GM12864 (cell line): Measurements from ENCODE around the gene NUDT12.

Experiments
- DNase-seq: peaks from one replicate; pipeline ENCODE4 v3.0.0-alpha.2; 2011; ENCODE audit warnings: low read depth
- H3K4me3 ChIP-seq: 2 replicates; pipeline ENCODE4 v1.5.1; 2011; ENCODE audit warnings: mild to moderate bottlenecking, low read depth, low read length, control low read depth
- TF ChIP-seq, protein P1 (sequence below): IDR thresholded peaks from 2 replicates; pipeline ENCODE4 v1.5.1; 2011; ENCODE audit warnings: low read depth, mild to moderate bottlenecking, moderate library complexity, low read length, control low read depth, inconsistent platforms; ENCODE audit errors: missing control alignments

Gene NUDT12

DNA sequence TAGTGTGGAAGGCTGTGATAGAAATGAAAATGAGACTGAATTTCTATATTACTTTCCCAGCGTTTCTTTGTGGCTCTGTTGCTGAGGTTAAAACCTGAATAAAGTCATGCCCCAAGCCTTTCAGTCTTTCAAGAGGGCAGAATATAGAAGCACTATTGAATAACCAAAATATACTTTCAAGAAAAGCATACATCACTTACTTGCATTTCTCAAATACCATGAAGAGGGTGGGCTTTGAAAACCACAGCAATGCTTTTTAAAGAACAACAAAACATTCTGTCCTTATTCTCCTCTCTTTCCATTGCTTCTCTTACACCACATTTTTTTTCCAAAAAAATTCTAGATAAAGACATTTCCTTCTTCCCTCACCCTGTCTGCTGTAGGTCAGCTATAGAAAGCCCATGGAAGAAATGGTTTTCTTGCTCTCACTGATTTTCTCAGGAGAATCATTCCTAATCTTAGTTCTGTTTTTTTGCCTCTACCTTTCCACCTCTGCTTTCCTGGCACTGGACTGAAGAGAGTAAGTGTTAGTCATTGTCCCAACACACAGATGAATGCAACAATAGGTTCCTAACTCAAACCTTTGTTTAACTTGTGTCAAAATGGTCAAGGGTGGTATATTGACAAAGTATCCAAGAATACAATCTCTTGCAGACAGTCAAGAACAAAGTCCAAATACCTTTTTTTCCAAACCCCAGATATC is 51.6 kb downstream of the NUDT12 start:
- TF ChIP-seq, protein P1, sequence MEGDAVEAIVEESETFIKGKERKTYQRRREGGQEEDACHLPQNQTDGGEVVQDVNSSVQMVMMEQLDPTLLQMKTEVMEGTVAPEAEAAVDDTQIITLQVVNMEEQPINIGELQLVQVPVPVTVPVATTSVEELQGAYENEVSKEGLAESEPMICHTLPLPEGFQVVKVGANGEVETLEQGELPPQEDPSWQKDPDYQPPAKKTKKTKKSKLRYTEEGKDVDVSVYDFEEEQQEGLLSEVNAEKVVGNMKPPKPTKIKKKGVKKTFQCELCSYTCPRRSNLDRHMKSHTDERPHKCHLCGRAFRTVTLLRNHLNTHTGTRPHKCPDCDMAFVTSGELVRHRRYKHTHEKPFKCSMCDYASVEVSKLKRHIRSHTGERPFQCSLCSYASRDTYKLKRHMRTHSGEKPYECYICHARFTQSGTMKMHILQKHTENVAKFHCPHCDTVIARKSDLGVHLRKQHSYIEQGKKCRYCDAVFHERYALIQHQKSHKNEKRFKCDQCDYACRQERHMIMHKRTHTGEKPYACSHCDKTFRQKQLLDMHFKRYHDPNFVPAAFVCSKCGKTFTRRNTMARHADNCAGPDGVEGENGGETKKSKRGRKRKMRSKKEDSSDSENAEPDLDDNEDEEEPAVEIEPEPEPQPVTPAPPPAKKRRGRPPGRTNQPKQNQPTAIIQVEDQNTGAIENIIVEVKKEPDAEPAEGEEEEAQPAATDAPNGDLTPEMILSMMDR: no peak
- H3K4me3 ChIP-seq: no peak overlapping the region
- DNase-seq: no peak

DNA sequence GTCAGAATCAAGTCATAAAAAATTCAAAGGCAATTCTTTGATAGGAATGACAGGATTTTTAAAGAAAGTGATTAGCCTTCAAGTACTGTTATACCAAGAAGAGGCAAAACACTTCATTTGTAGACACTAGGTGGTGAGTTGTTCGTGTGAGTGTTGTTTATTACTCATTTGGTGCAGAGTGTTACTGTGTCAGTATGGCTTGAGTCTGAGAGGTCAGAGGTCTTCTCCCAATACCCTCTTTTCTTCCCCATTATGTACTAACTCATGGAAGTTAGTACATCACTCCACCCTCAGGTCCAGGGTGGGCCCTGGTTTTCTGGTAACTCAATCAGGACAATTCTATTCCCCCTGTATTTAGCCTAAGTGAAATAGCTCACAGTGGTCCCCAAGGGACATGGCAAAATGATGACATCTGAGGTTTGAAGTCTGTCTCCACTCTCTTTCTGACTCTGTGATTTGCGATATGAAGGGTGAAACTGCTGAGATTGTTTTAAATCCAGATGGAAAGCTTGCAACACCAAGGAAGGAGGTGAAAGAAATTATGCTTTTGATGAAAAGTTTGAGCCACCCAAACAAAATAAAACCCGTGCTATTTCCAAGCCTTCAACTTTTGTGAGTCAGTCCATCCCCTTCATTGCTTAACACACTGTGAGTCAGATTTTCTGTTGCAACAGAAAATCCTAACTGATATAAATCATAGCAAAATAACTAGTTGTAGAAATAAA is 56.8 kb downstream of the NUDT12 start:
- no peak overlapping the region for H3K4me3 ChIP-seq
- no peak for DNase-seq
- TF ChIP-seq, protein P1: no peak

DNA sequence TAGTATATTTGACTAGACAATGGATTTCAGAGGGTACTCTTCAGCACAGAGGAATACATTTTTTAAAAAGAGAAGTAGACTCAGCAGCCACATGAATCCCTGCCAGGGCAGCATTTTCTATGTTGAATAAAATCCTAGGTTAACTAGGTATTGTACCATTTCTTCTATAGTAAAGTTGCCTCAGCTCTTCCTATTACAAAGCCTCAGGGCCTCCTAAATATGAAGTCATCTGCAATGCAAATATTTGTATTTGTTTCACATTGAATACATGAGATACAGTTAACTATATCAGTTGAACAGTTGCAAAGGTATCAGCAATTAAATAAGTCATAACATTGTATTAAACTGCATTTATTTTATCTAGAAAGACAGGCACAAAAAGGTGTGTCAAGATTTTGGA is 59.5 kb downstream of the NUDT12 start:
- TF ChIP-seq, protein P1: no peak
- no peak for DNase-seq

GRCh38 chr5:103502662-103503061 is 59.9 kb downstream of the NUDT12 start:
- no peak for DNase-seq
- TF ChIP-seq, protein P1: no peak
- no peak overlapping the region for H3K4me3 ChIP-seq

More for the DNA sequence above, 59.5 kb downstream of the NUDT12 start:
- no peak overlapping the region for H3K4me3 ChIP-seq
